Measurements from ENCODE around the gene NSMF.

- TF ChIP-seq, protein P1, sequence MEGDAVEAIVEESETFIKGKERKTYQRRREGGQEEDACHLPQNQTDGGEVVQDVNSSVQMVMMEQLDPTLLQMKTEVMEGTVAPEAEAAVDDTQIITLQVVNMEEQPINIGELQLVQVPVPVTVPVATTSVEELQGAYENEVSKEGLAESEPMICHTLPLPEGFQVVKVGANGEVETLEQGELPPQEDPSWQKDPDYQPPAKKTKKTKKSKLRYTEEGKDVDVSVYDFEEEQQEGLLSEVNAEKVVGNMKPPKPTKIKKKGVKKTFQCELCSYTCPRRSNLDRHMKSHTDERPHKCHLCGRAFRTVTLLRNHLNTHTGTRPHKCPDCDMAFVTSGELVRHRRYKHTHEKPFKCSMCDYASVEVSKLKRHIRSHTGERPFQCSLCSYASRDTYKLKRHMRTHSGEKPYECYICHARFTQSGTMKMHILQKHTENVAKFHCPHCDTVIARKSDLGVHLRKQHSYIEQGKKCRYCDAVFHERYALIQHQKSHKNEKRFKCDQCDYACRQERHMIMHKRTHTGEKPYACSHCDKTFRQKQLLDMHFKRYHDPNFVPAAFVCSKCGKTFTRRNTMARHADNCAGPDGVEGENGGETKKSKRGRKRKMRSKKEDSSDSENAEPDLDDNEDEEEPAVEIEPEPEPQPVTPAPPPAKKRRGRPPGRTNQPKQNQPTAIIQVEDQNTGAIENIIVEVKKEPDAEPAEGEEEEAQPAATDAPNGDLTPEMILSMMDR (IDR thresholded peaks at IDR 0.05), result no peak
- no peak for TF ChIP-seq YY1 (IDR thresholded peaks at IDR 0.05; ENCODE audit: low read depth)
- no peak for TF ChIP-seq EP300 (IDR thresholded peaks at IDR 0.05; ENCODE audit: borderline replicate concordance in 1 of 2, low read depth in 1 of 2, low read length in 1 of 2)
- no peak for TF ChIP-seq JUND (IDR thresholded peaks at IDR 0.05)
- no peak for TF ChIP-seq GABPA (IDR thresholded peaks at IDR 0.05; ENCODE audit: low read depth)
- TF ChIP-seq POLR2AphosphoS5 (IDR thresholded peaks at IDR 0.05; ENCODE audit: low read depth, low read length), result no peak
- TF ChIP-seq TAF1 (IDR thresholded peaks at IDR 0.05; ENCODE audit: borderline replicate concordance, low read depth, low read length), result no peak
- no peak for TF ChIP-seq NRF1 (IDR thresholded peaks at IDR 0.05; ENCODE audit: low read depth, low read length)
- no peak for TF ChIP-seq FOXJ3 (CRISPR knock-in tag; IDR thresholded peaks at IDR 0.05)
- no peak for TF ChIP-seq RAD21 (IDR thresholded peaks at IDR 0.05; ENCODE audit: low read length)
- no peak for TF ChIP-seq CHD2 (IDR thresholded peaks at IDR 0.05; ENCODE audit: low read length, partially characterized antibody)
- no peak for TF ChIP-seq EZH2phosphoT487 (IDR thresholded peaks at IDR 0.05; ENCODE audit: borderline replicate concordance, low read depth)
- no peak for TF ChIP-seq MXI1 (IDR thresholded peaks at IDR 0.05; ENCODE audit: low read depth, low read length)
These were observed 35.0 kb upstream of the NSMF start for GRCh38 chr9:137494104-137494544.
